OCI-LY7 (cell line): ENCODE results near the gene ZFYVE26. TPM values are rescaled to one million over a fixed set of nuclear protein-coding genes. Genes with fewer than 3 reads are reported as not detected.

Source experiments
- BruUV-seq: library from RNA; stranded (reverse); fragments of 400-500 nt; replicated peaks from 2 replicates; lab custom pipeline; 2021; lab: Mats Ljungman, UMichigan
- CTCF ChIA-PET: fragments of 300-600 bp; sonication (Branson Sonifier 250); formaldehyde crosslinking; loops from one replicate; lab custom pipeline; 2022; ENCODE audit warnings: antibody characterized with exemption; ENCODE audit not compliant: unreplicated experiment; lab: Charles Lee
- POLR2A ChIA-PET: fragments of 300-600 bp; sonication (Branson Sonifier 250); formaldehyde crosslinking; loops from one replicate; lab custom pipeline; 2022; ENCODE audit warnings: antibody characterized with exemption; lab: Charles Lee
- DNase-seq: peaks from one replicate; pipeline ENCODE4 v3.0.0-alpha.2; 2015; ENCODE audit warnings: low spot score
- H2AFZ ChIP-seq: fragments of 200-600 bp; sonication (generic), shearing (Covaris generic); 2 replicates; pipeline ENCODE4 v1.6.1; 2014; ENCODE audit warnings: mild to moderate bottlenecking, antibody characterized with exemption, low read length, moderate library complexity
- H3K27ac ChIP-seq: fragments of 200-600 bp; sonication (generic); 2 replicates; pipeline ENCODE4 v1.5.1; 2014; ENCODE audit warnings: mixed run types, low read depth, mild to moderate bottlenecking, moderate library complexity, low read length, inconsistent platforms; ENCODE audit not compliant: poor library complexity, severe bottlenecking
- H3K36me3 ChIP-seq: fragments of 200-600 bp; sonication (generic); 2 replicates; pipeline ENCODE4 v1.6.1; 2014; ENCODE audit warnings: mild to moderate bottlenecking, antibody characterized with exemption, low read length, moderate library complexity, mixed read lengths; ENCODE audit not compliant: insufficient read depth
- H3K4me1 ChIP-seq: fragments of 200-600 bp; sonication (generic); 2 replicates; pipeline ENCODE4 v1.5.1; 2014; ENCODE audit warnings: mild to moderate bottlenecking, low read length; ENCODE audit not compliant: insufficient read depth, poor library complexity, severe bottlenecking
- H3K4me2 ChIP-seq: fragments of 200-600 bp; sonication (generic); 2 replicates; pipeline ENCODE4 v1.6.1; 2014; ENCODE audit warnings: mild to moderate bottlenecking, low read length
- H3K4me3 ChIP-seq: fragments of 200-600 bp; sonication (generic); 2 replicates; pipeline ENCODE4 v1.5.1; 2014; ENCODE audit warnings: mild to moderate bottlenecking, low read depth, low read length; ENCODE audit not compliant: poor library complexity, severe bottlenecking
- H3K79me2 ChIP-seq: fragments of 200-600 bp; sonication (generic); 2 replicates; pipeline ENCODE4 v1.6.1; 2016; ENCODE audit warnings: low read depth, mild to moderate bottlenecking, low read length, moderate library complexity, mixed read lengths; ENCODE audit not compliant: insufficient read depth
- H3K9me2 ChIP-seq: fragments of 200-600 bp; sonication (generic); 2 replicates; pipeline ENCODE4 v1.6.1; 2016; ENCODE audit warnings: mild to moderate bottlenecking, low read length, mixed read lengths; ENCODE audit not compliant: insufficient read depth
- H3K9me3 ChIP-seq: fragments of 200-600 bp; sonication (generic); 2 replicates; pipeline ENCODE4 v1.6.1; 2014; ENCODE audit warnings: mild to moderate bottlenecking, mixed run types, low read length, mixed read lengths
- H4K20me1 ChIP-seq: fragments of 200-600 bp; sonication (generic); 2 replicates; pipeline ENCODE4 v1.6.1; 2014; ENCODE audit warnings: mild to moderate bottlenecking, antibody characterized with exemption, low read length, moderate library complexity, mixed read lengths; ENCODE audit not compliant: insufficient read depth
- CTCF ChIP-seq: fragments of 200-600 bp; sonication (generic); conservative IDR thresholded peaks from 2 replicates; pipeline ENCODE4 v1.5.1; 2014; ENCODE audit warnings: mild to moderate bottlenecking, antibody characterized with exemption, low read length, moderate library complexity, mixed read lengths
- EZH2phosphoT487 ChIP-seq: fragments of 200-600 bp; sonication (generic); IDR thresholded peaks from 2 replicates; pipeline ENCODE4 v1.6.1; 2018; ENCODE audit warnings: low read depth, borderline replicate concordance, mild to moderate bottlenecking, mixed run types, antibody characterized with exemption, low read length, moderate library complexity, mixed read lengths
- intact Hi-C: fragments of 100-400 bp; cut with micrococcal nuclease; formaldehyde crosslinking; loops from one replicate; pipeline ENCODE4 v1.10.0; 2022; ENCODE audit not compliant: unreplicated experiment
- total RNA-seq, 2 experiments: library from RNA; depleted of rRNA in 1 of 2; stranded (reverse); fragments of >200 nt in 1 of 2; shearing (Covaris generic) in 1 of 2; gene quantifications; 2 replicates each; pipeline ENCODE4 v1.2.3, GENCODE V29; 2014 to 2022

The ZFYVE26 gene
- total RNA-seq, 2 experiments from 2014 or later = 12.0 to 22.8 TPM

- H3K79me2 ChIP-seq = no peaks in the 10 kb centered on the region
- intact Hi-C loops = no loop called here
- H3K4me3 ChIP-seq = no peak overlapping the region
- TF ChIP-seq EZH2phosphoT487 = no peak
- no peak for TF ChIP-seq CTCF
- no peaks in the 10 kb centered on the region for H3K4me1 ChIP-seq
- ChIA-PET POLR2A (interaction anchor here (0.6 kb wide), 1 partner anchor 667 kb away, joined by 3 read pairs; no protein-coding TSS in a partner anchor), CTCF (no interaction called here)
- no peaks in the 10 kb centered on the region for H3K9me2 ChIP-seq
- no peak overlapping the region for H3K4me2 ChIP-seq
- H3K36me3 ChIP-seq = peaks cover 88% of the 10 kb centered on the region
- BruUV-seq = no TSS peak
- DNase-seq = no peak
- H2AFZ ChIP-seq = no peak overlapping the region
- H4K20me1 ChIP-seq = no peaks in the 10 kb centered on the region
- H3K9me3 ChIP-seq = no peaks in the 10 kb centered on the region
- no peak overlapping the region for H3K27ac ChIP-seq
Observed at GRCh38 chr14:67798731-67799130, 17.7 kb downstream of the ZFYVE26 start.

- no peaks in the 10 kb centered on the region for H4K20me1 ChIP-seq
- H3K9me2 ChIP-seq = no peaks in the 10 kb centered on the region
- TF ChIP-seq EZH2phosphoT487 = no peak
- no peak for TF ChIP-seq CTCF
- POLR2A ChIA-PET = interaction anchor here (0.7 kb wide), 1 partner anchor 13 kb away, joined by 3 read pairs; no protein-coding TSS in a partner anchor
- no peaks in the 10 kb centered on the region for H3K9me3 ChIP-seq
- H3K27ac ChIP-seq = no peak overlapping the region
- DNase-seq = no peak
- no peaks in the 10 kb centered on the region for H3K4me1 ChIP-seq
- H3K4me3 ChIP-seq = no peak overlapping the region
- BruUV-seq = no TSS peak
- CTCF ChIA-PET = no interaction called here
- H2AFZ ChIP-seq = no peak overlapping the region
- H3K79me2 ChIP-seq = no peaks in the 10 kb centered on the region
- H3K4me2 ChIP-seq = no peak overlapping the region
- intact Hi-C loops = no loop called here
- H3K36me3 ChIP-seq = peaks cover 96% of the 10 kb centered on the region
Observed at GRCh38 chr14:67787673-67788072, 28.7 kb downstream of the ZFYVE26 start.

- Histone ChIP-seq H3K36me3 (peaks cover 98% of the 10 kb centered on the region), H3K4me2 (no peak overlapping the region), H3K79me2 (no peaks in the 10 kb centered on the region), H2AFZ (no peak overlapping the region), H3K9me3 (no peaks in the 10 kb centered on the region), H4K20me1 (no peaks in the 10 kb centered on the region), H3K4me3 (no peak overlapping the region), H3K4me1 (no peaks in the 10 kb centered on the region), H3K9me2 (no peaks in the 10 kb centered on the region), H3K27ac (no peak overlapping the region)
- TF ChIP-seq EZH2phosphoT487 (no peak), CTCF (no peak)
- no TSS peak for BruUV-seq
- ChIA-PET CTCF (no interaction called here), POLR2A (no interaction called here)
- no peak for DNase-seq
- intact Hi-C loops = no loop called here
Observed at GRCh38 chr14:67785270-67786109, 30.9 kb downstream of the ZFYVE26 start.
